Measurements from ENCODE around the gene COPRS.

COPRS gene, protein sequence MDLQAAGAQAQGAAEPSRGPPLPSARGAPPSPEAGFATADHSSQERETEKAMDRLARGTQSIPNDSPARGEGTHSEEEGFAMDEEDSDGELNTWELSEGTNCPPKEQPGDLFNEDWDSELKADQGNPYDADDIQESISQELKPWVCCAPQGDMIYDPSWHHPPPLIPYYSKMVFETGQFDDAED

GRCh38 chr17:31858642-31859486 is at the start of gene COPRS:
COPRS (minus strand) TSS chr17:31859244; CDS start chr17:31859199, 45 bp downstream.
- DNase-seq: peak; percentile 67 to 68

DNA sequence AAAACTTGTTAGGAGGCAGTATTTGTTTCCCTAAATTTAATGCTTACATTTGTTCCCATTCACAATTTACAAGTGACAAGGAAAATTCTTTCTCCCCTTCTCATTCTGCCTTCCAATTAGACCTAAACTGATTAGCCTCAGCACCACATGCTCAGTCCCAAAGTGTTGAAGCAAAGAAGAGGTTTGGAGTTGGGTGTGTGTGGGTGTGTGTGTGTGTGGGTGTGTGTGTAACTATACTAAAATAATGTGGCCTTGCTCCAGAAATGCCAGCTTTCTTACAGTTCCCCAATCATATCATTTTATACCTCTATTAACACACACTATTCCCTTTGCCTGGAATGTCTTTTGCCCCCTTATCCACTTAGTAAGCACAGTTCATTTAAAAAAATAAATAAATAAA is 49.3 kb upstream of the COPRS start:
- no peak for DNase-seq

GRCh38 chr17:31907342-31907962 is 48.4 kb upstream of the COPRS start:
- DNase-seq: peak in 1 of 2 experiments; percentile 37

- no peak for DNase-seq
These were observed 44.4 kb upstream of the COPRS start for GRCh38 chr17:31903401-31903800.

- no peak for DNase-seq
These were observed 43.6 kb upstream of the COPRS start for GRCh38 chr17:31902693-31903092.

DNA sequence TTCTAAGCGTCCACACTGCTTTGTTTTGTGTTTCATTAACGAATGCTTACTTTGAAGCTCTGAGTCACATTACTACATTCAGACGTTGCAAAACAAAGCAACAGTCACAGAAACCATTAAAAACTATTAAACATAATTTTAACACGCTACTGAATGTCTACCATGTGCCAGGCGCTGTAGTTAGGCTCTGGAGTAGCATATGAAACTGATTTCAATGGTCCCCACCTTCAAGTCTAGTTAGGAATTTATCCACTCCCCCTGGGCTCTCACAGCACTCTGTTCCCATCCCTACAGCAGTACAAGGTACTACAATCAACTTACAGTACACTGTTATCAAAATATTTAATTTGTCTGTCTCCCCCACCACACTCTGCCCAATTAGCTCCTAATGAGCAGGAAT is 41.8 kb upstream of the COPRS start:
- no peak for DNase-seq

DNA sequence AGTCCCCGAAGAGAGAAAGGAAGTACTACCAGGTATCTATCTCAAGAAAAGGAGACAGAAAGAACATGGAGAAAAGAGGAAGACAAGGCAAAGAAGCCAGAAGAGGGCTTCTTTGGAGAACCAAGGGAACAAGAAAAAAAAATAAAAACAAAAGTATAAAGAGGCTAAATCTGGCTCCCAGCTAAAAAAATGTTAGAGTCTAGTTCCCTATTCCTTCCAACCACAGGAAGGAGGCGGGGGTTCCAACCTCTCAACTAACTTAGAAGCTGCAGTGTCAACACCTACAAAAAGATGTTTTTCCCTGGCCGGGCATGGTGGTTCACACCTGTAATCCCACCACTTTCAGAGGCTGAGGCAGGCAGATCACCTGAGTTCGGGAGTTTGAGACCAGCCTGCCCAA is 29.1 kb upstream of the COPRS start:
- no peak for DNase-seq

GRCh38 chr17:31882571-31882970 is 23.5 kb upstream of the COPRS start:
- no peak for DNase-seq

- DNase-seq: no peak
These were observed 21.3 kb upstream of the COPRS start for GRCh38 chr17:31880311-31880710.

GRCh38 chr17:31878703-31879073 is 19.6 kb upstream of the COPRS start:
- no peak for DNase-seq

DNA sequence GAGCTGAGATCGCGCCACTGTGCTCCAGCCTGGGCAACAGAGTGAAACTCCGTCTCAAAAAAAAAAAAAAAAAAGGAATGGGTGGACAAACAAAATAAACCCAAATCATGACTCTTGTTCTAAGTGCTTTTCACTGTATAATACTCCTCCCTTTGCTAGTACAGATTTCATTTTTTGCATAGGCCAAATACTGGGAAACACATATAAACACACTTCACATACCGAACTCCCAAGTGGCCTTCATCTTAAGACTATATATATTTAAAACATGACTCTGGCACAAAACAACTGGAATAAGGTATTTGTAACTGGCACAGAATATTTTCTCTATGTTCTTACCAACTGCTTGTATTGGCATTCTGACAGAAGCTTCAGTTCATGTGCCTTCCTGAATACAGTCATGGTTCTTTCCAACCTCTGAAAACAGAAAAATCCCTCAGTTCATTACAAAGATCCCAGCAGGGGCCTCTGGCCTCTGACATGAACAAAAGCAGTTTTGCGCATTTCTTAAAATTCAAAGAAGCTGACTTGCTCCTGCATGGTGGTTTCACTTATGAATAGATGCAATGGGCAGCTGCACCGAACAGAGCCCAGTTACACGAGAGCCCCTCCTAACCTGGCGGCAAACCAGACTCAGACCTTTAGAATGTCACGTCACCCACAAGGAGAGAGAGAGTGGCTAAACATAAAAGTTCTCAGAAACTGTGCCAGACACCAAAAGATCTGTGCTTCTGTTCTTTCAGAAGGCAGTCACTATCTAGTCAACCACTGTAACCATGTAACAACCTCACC is 19.1 kb upstream of the COPRS start:
- DNase-seq: no peak

GRCh38 chr17:31877341-31877740 is 18.3 kb upstream of the COPRS start:
- no peak for DNase-seq

- DNase-seq: no peak
These were observed 16.0 kb upstream of the COPRS start for GRCh38 chr17:31875081-31875480.

DNA sequence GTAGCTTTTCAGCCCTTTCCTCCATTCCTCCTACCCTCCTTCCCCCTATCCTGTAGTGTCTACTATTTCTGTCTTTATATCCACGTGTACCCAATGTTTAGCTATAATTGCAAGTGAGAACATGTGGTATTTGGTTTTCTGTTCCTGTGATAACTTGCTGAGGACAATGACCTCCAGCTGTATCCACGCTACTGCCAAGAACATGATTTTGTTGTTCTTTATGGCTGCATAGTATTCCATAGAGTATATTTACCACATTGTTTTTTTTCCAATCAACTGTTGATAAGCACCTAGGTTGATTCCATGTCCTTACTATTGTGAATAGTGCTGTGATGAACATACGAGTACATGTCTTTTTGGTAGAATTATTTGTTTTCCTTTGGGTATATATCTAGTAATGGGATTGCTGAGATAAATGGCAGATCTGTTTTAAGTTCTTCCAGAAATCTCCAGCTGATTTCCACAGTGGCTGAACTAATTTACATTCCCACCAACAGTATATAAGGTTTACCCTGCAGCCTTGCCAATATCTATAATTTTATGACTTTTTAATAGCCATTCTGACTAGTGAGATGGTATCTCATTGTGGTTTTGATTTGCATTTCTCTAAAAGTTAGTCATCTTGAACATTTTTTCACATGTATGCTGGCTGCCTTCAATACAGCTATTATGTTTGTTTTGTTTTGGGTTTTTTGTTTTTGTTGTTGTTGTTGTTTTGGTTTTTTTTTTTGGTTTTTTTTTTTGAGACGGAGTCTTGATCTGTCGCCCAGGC is 10.9 kb upstream of the COPRS start:
- DNase-seq: no peak

- no peak for DNase-seq
These were observed 10.0 kb upstream of the COPRS start for GRCh38 chr17:31869031-31869430.

DNA sequence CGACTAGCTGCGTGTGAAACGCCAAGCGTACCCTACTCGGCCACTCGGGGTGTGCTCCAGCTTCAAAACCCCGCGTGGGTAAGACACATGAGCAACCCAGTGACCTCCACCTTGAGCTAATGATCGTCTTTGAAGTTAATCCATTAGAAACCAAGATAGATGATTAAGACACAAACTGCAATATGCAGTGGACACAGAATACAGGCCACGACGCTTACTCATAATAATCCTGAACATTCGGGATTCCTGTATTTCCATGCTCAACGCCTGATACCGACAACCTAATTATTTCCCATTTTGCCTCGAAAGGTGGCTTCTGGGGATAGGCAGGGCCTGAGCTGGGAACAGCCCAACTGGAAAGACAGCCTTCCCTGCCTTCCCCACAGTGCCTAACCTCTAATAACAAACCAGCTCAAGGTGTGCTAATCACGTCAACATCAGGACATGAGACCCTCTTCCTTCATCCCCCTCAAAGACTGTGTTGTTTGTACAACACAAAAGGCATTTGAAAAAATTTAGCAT is 504 bp upstream of the COPRS start:
- DNase-seq: no peak

GRCh38 chr17:31857920-31858641 is 963 bp downstream of the COPRS start:
- DNase-seq: no peak

- no peak for DNase-seq
These were observed 2.3 kb downstream of the COPRS start for GRCh38 chr17:31856750-31857149.

DNA sequence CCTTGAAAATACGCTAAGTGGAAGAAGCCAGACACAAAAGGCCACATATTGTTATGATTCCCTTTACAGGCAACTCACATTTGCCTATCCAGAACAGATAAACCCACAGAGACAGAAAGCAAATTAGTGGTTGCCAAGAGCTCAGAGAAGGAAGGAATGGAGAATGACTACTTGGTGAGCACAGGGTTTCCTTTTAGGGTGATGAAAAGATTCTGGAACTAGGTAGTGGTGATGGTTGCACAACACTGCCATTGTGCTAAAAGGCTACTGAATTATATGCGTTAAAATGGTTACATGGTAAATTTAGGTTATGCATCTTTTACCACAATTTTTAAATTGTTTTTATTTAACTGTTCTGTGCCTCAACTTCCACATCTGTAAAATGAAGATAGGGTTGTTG is 4.4 kb downstream of the COPRS start:
- DNase-seq: no peak

DNA sequence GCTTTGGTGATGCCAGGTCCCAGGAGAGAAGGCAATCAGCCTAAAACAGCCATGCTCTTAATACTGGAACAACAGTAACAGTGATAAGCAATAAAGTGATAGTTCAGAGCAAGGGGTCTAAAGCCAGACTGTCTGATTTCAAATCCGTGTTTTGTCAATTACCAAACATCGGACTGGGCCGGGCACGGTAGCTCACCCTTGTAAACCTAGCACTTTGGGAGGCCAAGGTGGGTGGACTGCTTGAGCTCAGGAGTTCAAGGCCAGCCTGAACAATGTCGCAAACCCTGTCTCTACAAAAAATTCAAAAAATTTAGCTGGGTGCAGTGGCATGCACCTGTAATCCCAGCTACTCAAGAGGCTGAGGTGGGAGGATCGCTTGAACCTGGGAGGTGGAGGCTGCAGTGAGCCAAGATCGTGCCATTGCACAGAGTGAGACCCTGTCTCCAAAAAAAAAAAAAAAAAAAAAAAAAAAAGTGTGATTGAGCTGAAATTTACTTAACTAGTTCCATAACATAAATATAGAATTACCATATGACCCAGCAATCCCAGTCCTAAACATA is 5.1 kb downstream of the COPRS start:
- DNase-seq: no peak

GRCh38 chr17:31845291-31845690 is 13.8 kb downstream of the COPRS start:
- DNase-seq: no peak

All from NCI-H2081 (cell line).